Measurements from ENCODE around the gene KIF3C.

Gene KIF3C

GRCh38 chr2:26011990-26012856 lies 29.9 kb upstream of the KIF3C start:
- POLR2A ChIA-PET, result interaction anchor here (1.1 to 2.4 kb wide), 4 partner anchors 21 to 134 kb away, joined by 3 to 24 read pairs (median 6); partner anchors contain the start of genes ASXL2, KIF3C and RAB10
- Histone ChIP-seq H3K9me3 (ENCODE audit: control insufficient read depth, insufficient read depth, low read depth, low read length) (no peaks in the 10 kb centered on the region), H3K36me3 (ENCODE audit: control insufficient read depth in 2 of 2, insufficient read depth in 1 of 2, low read length in 2 of 2) (no peaks in the 10 kb centered on the region; a peak in 1 of 3 replicates), H3K4me1 (ENCODE audit: control insufficient read depth, insufficient read depth, low read length) (peaks cover 4% of the 10 kb centered on the region), H3K27ac (ENCODE audit: extremely low read depth, low read depth, low read length) (no peak overlapping the region), H3K4me3 (ENCODE audit: low read depth, low read length) (no peak overlapping the region)
- CTCF ChIA-PET, result interaction anchor here (0.6 to 1.1 kb wide), 6 partner anchors 18 to 399 kb away, joined by 3 to 4 read pairs (median 3); no protein-coding TSS in a partner anchor
- peak; percentile 81 for TF ChIP-seq ZFP37 (tag by site-specific recombination; IDR thresholded peaks at IDR 0.05)
- peak; percentile 39; the same call in 1 of the 2 replicates for TF ChIP-seq ZNF596 (tag by site-specific recombination; IDR thresholded peaks at IDR 0.05)
- TF ChIP-seq SP3 (tag by site-specific recombination; IDR thresholded peaks at IDR 0.05), result peak; percentile 47; the same call in 1 of the 2 replicates
- TF ChIP-seq ZNF843 (tag by site-specific recombination; IDR thresholded peaks at IDR 0.05), result 0 out of 2 replicates have a peak, but pooled peaks have one; percentile 26
- peak; percentile 24; the same call in 1 of the 2 replicates for TF ChIP-seq ZNF623 (tag by site-specific recombination; IDR thresholded peaks at IDR 0.05)
- no peak for TF ChIP-seq ZNF311 (tag by site-specific recombination; IDR thresholded peaks at IDR 0.05; ENCODE audit: borderline replicate concordance)
- TF ChIP-seq ZNF221 (tag by site-specific recombination; IDR thresholded peaks at IDR 0.05; ENCODE audit: borderline replicate concordance), result no peak
- TF ChIP-seq ZEB2 (tag by site-specific recombination; IDR thresholded peaks at IDR 0.05), result peak; percentile 39; the same call in 1 of the 2 replicates
- no peak for TF ChIP-seq ZNF792 (tag by site-specific recombination; IDR thresholded peaks at IDR 0.05)
- TF ChIP-seq INSM2 (tag by site-specific recombination; IDR thresholded peaks at IDR 0.05), result peak; percentile 90
- TF ChIP-seq, protein P1, sequence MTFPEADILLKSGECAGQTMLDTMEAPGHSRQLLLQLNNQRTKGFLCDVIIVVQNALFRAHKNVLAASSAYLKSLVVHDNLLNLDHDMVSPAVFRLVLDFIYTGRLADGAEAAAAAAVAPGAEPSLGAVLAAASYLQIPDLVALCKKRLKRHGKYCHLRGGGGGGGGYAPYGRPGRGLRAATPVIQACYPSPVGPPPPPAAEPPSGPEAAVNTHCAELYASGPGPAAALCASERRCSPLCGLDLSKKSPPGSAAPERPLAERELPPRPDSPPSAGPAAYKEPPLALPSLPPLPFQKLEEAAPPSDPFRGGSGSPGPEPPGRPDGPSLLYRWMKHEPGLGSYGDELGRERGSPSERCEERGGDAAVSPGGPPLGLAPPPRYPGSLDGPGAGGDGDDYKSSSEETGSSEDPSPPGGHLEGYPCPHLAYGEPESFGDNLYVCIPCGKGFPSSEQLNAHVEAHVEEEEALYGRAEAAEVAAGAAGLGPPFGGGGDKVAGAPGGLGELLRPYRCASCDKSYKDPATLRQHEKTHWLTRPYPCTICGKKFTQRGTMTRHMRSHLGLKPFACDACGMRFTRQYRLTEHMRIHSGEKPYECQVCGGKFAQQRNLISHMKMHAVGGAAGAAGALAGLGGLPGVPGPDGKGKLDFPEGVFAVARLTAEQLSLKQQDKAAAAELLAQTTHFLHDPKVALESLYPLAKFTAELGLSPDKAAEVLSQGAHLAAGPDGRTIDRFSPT (tag by site-specific recombination; IDR thresholded peaks at IDR 0.05), result peak; percentile 69; the same call in 1 of the 2 replicates
- TF ChIP-seq BCL11A (tag by site-specific recombination; IDR thresholded peaks at IDR 0.05; ENCODE audit: low read depth), result peak; percentile 62; the same call in 1 of the 2 replicates
- TF ChIP-seq ZNF660 (tag by site-specific recombination; IDR thresholded peaks at IDR 0.05), result 0 out of 2 replicates have a peak, but pooled peaks have one; percentile 29
- no peak for TF ChIP-seq ZNF561 (tag by site-specific recombination; IDR thresholded peaks at IDR 0.05; ENCODE audit: borderline replicate concordance)
- TF ChIP-seq KLF8 (tag by site-specific recombination; IDR thresholded peaks at IDR 0.05), result peak; percentile 58
- no peak for TF ChIP-seq ZSCAN23 (tag by site-specific recombination; IDR thresholded peaks at IDR 0.05)
- 0 out of 2 replicates have a peak, but pooled peaks have one; percentile 33 for TF ChIP-seq ZBTB20 (tag by site-specific recombination; IDR thresholded peaks at IDR 0.05)
- no peak for TF ChIP-seq ZNF2 (tag by site-specific recombination; IDR thresholded peaks at IDR 0.05)
- no peak for TF ChIP-seq ZNF621 (tag by site-specific recombination; IDR thresholded peaks at IDR 0.05)
- TF ChIP-seq REPIN1 (tag by site-specific recombination; IDR thresholded peaks at IDR 0.05; ENCODE audit: low read depth), result no peak
- peak; percentile 54; the same call in 1 of the 2 replicates for TF ChIP-seq FEZF1 (tag by site-specific recombination; IDR thresholded peaks at IDR 0.05)
- peak; percentile 75 for TF ChIP-seq ZBTB48 (tag by site-specific recombination; IDR thresholded peaks at IDR 0.05)
- 0 out of 2 replicates have a peak, but pooled peaks have one; percentile 2 for TF ChIP-seq ZNF10 (tag by site-specific recombination; IDR thresholded peaks at IDR 0.05)
- peak; percentile 84 for TF ChIP-seq SP7 (tag by site-specific recombination; IDR thresholded peaks at IDR 0.05)
- no peak for TF ChIP-seq ZNF530 (tag by site-specific recombination; IDR thresholded peaks at IDR 0.05; ENCODE audit: low read depth)
- TF ChIP-seq ZNF501 (tag by site-specific recombination; IDR thresholded peaks at IDR 0.05), result 0 out of 2 replicates have a peak, but pooled peaks have one; percentile 33
- peak; percentile 24; the same call in 1 of the 2 replicates for TF ChIP-seq ZBTB21 (tag by site-specific recombination; IDR thresholded peaks at IDR 0.05)
- TF ChIP-seq ZNF629 (tag by site-specific recombination; IDR thresholded peaks at IDR 0.05), result peak; percentile 88
- no peak for TF ChIP-seq ZSCAN5A (tag by site-specific recombination; IDR thresholded peaks at IDR 0.05)
- TF ChIP-seq ZNF600 (tag by site-specific recombination; IDR thresholded peaks at IDR 0.05), result peak; percentile 71
- no peak for TF ChIP-seq ZNF214 (tag by site-specific recombination; IDR thresholded peaks at IDR 0.05; ENCODE audit: borderline replicate concordance)
- peak; percentile 34 for TF ChIP-seq ZBTB26 (tag by site-specific recombination; optimal IDR thresholded peaks at IDR 0.05)

All from HEK293 (cell line).